HepG2 (cell line): ENCODE measurements around the gene ZNF524. TPM values are rescaled to one million over a fixed set of nuclear protein-coding genes. Genes with fewer than 3 reads are reported as not detected.
A peak's percentile ranks its signal among the peaks of the same experiment; 100 is the strongest.

Source experiments
- ARID3A ChIP-seq: IDR thresholded peaks from 2 replicates; pipeline ENCODE4 v1.6.1; 2012; ENCODE audit warnings: low read depth, low read length, improper control_type of control experiment
- ARNTL ChIP-seq: sonication (generic); formaldehyde crosslinking; IDR thresholded peaks from 2 replicates; pipeline ENCODE4 v1.4.0; 2020; ENCODE audit warnings: mild to moderate bottlenecking, missing genetic modification reagents
- ATF7-NPFF ChIP-seq: sonication (generic); formaldehyde crosslinking; IDR thresholded peaks from 2 replicates; pipeline ENCODE4 v1.8.1; 2023; ENCODE audit warnings: mild to moderate bottlenecking, low read depth, missing genetic modification reagents, moderate library complexity
- CBX5 ChIP-seq: sonication (generic); formaldehyde crosslinking; IDR thresholded peaks from 2 replicates; pipeline ENCODE4 v1.4.0; 2020; ENCODE audit warnings: missing genetic modification reagents, borderline replicate concordance
- ETS1 ChIP-seq: sonication (generic); formaldehyde crosslinking; IDR thresholded peaks from 2 replicates; pipeline ENCODE4 v1.4.0; 2020; ENCODE audit warnings: missing genetic modification reagents
- HNRNPK ChIP-seq: fragments of 200-400 bp; formaldehyde crosslinking; IDR thresholded peaks from 2 replicates; pipeline ENCODE4 v1.6.1; 2018; ENCODE audit warnings: low read length, low read depth, moderate library complexity, mild to moderate bottlenecking; ENCODE audit not compliant: poor library complexity, severe bottlenecking
- KDM2A ChIP-seq: sonication (generic); formaldehyde crosslinking; IDR thresholded peaks from 2 replicates; pipeline ENCODE4 v1.4.0; 2020; ENCODE audit warnings: low read depth, missing genetic modification reagents, borderline replicate concordance
- MAX ChIP-seq: IDR thresholded peaks from 2 replicates; pipeline ENCODE4 v1.6.1; 2012; ENCODE audit warnings: inconsistent platforms
- PATZ1 ChIP-seq: sonication (generic); formaldehyde crosslinking; IDR thresholded peaks from 2 replicates; pipeline ENCODE4 v1.4.0; 2020; ENCODE audit warnings: missing genetic modification reagents
- PAXIP1 ChIP-seq: sonication (generic); formaldehyde crosslinking; conservative IDR thresholded peaks from 2 replicates; pipeline ENCODE4 v1.4.0; 2020; ENCODE audit warnings: mild to moderate bottlenecking, missing genetic modification reagents, moderate library complexity
- RORA ChIP-seq: sonication (generic); formaldehyde crosslinking; IDR thresholded peaks from 2 replicates; pipeline ENCODE4 v1.5.0; 2020; ENCODE audit warnings: mild to moderate bottlenecking, missing genetic modification reagents, moderate library complexity
- ZEB1 ChIP-seq: IDR thresholded peaks from 2 replicates; pipeline ENCODE4 v1.6.1; 2012; ENCODE audit warnings: mild to moderate bottlenecking, low read depth, inconsistent platforms; ENCODE audit not compliant: insufficient replicate concordance
- ZFP36 ChIP-seq: fragments of 150-350 bp; IDR thresholded peaks from 2 replicates; pipeline ENCODE4 v1.6.1; 2018; ENCODE audit warnings: borderline replicate concordance, low read length, low read depth; ENCODE audit not compliant: partially characterized antibody
- ZNF264 ChIP-seq: sonication (generic); formaldehyde crosslinking; IDR thresholded peaks from 2 replicates; pipeline ENCODE4 v1.4.0; 2020; ENCODE audit warnings: missing genetic modification reagents
- ZNF274 ChIP-seq: sonication (generic); formaldehyde crosslinking; IDR thresholded peaks from 2 replicates; pipeline ENCODE4 v1.5.1; 2020; ENCODE audit warnings: mild to moderate bottlenecking, missing genetic modification reagents
- ZNF552 ChIP-seq: sonication (generic); formaldehyde crosslinking; IDR thresholded peaks from 2 replicates; pipeline ENCODE4 v1.9.0; 2022; ENCODE audit warnings: missing genetic modification reagents, mild to moderate bottlenecking, borderline replicate concordance
- ZNF558 ChIP-seq: sonication (generic); formaldehyde crosslinking; IDR thresholded peaks from 2 replicates; pipeline ENCODE4 v1.9.0; 2022; ENCODE audit warnings: mild to moderate bottlenecking, missing genetic modification reagents, borderline replicate concordance
- ZNF691 ChIP-seq: sonication (generic); formaldehyde crosslinking; IDR thresholded peaks from 2 replicates; pipeline ENCODE4 v1.4.0; 2020; ENCODE audit warnings: missing genetic modification reagents, low read depth, mild to moderate bottlenecking, borderline replicate concordance
- polyA plus RNA-seq, 8 experiments: library from polyadenylated mRNA; depleted of rRNA in 3 of 8; stranded (reverse) in 7 of 8; unstranded in 1 of 8; fragments of >200 nt; fragmentation: Illumina TruSeq in 4 of 8; extraction: Trizol in 4 of 8; gene quantifications; 2 replicates each; pipeline versions ENCODE4 v1.2.1 to v1.2.3, GENCODE V29; 2011 to 2016; ENCODE audit warnings: low read depth in 4 of 8, missing spikeins in 1 of 8, mixed read lengths in 1 of 8; ENCODE audit not compliant: insufficient read depth in 1 of 8
- total RNA-seq, 5 experiments: library from RNA; depleted of rRNA; stranded (reverse); fragments of >200 nt; fragmentation: Illumina TruSeq; extraction: Trizol; gene quantifications; 2 replicates each; pipeline ENCODE4 v1.2.3, GENCODE V29; 2016; ENCODE audit warnings: low read depth in 1 of 5

ZNF524 gene
- total and polyA plus RNA-seq, 2 of the 13 experiments (the other 11 are each of a cell fraction or from before 2014, with no cell fraction given) = 3.2 to 4.6 TPM

- TF ChIP-seq PAXIP1 (CRISPR knock-in tag) = no peak
- TF ChIP-seq RORA = no peak
- TF ChIP-seq ARNTL (CRISPR knock-in tag) = no peak
- peak; percentile 90 for TF ChIP-seq KDM2A (CRISPR knock-in tag)
- no peak for TF ChIP-seq CBX5 (CRISPR knock-in tag)
- TF ChIP-seq ZNF552 = no peak
- no peak for TF ChIP-seq ARID3A
- TF ChIP-seq MAX = peak; percentile 61
- no peak for TF ChIP-seq ETS1
- peak; percentile 75 for TF ChIP-seq PATZ1 (CRISPR knock-in tag)
- no peak for TF ChIP-seq ZFP36
- no peak for TF ChIP-seq ZEB1
- TF ChIP-seq ZNF558 (CRISPR knock-in tag) = no peak
- TF ChIP-seq HNRNPK = peak; percentile 50
- no peak for TF ChIP-seq ZNF274 (CRISPR knock-in tag)
- TF ChIP-seq ATF7-NPFF (CRISPR knock-in tag) = no peak; the same call in 1 of the 2 replicates
- TF ChIP-seq ZNF691 (CRISPR knock-in tag) = no peak
- no peak for TF ChIP-seq ZNF264
Measured at GRCh38 chr19:55605207-55605636, 5.1 kb downstream of the ZNF524 start (continued).
